Endothelial cell of umbilical vein (primary cell): ENCODE measurements around the gene ELMO1. TPM values are rescaled to one million over a fixed set of nuclear protein-coding genes. Genes with fewer than 3 reads are reported as not detected.

Source experiments
- BruUV-seq: library from RNA; stranded (reverse); fragments of 400-500 nt; replicated peaks from 2 replicates; lab custom pipeline; 2021; lab: Mats Ljungman, UMichigan
- CTCF ChIA-PET: fragments of 300-600, 350-600 bp; sonication (Branson Sonifier 250); formaldehyde crosslinking; loops from one replicate; lab custom pipeline; 2021; ENCODE audit warnings: antibody characterized with exemption, inconsistent platforms; lab: Charles Lee
- POLR2A ChIA-PET: fragments of 300-600, 350-600 bp; sonication (Branson Sonifier 250); formaldehyde crosslinking; loops from one replicate; lab custom pipeline; 2021; ENCODE audit warnings: antibody characterized with exemption, inconsistent platforms; lab: Charles Lee
- DNase-seq: peaks from one replicate; pipeline ENCODE4 v3.0.0-alpha.2; 2011; ENCODE audit warnings: low read depth, low spot score
- FAIRE-seq: peaks from 2 replicates; lab custom pipeline; 2011; peaks lifted over from hg19 to GRCh38; lab: Jason Lieb, UNC
- H2AFZ ChIP-seq: 2 replicates; pipeline ENCODE4 v1.6.0; 2012; ENCODE audit warnings: low read depth, low read length, control low read depth, inconsistent platforms
- H3K27ac ChIP-seq: 2 replicates; pipeline ENCODE4 v1.5.1; 2011; ENCODE audit warnings: low read depth, mild to moderate bottlenecking, control low read depth, low read length, moderate library complexity; ENCODE audit not compliant: insufficient read depth
- H3K27me3 ChIP-seq, 2 experiments: 2 replicates each; pipeline versions ENCODE4 v1.6.0 to v1.6.1; 2011; ENCODE audit warnings: low read length in 2 of 2, mixed read lengths in 1 of 2; ENCODE audit not compliant: control insufficient read depth in 2 of 2, insufficient read depth in 2 of 2
- H3K36me3 ChIP-seq, 2 experiments: 2 replicates in 1 of 2; 3 replicates in 1 of 2; pipeline ENCODE4 v1.5.1; 2011; ENCODE audit warnings: low read length in 2 of 2, mild to moderate bottlenecking in 1 of 2, moderate library complexity in 1 of 2; ENCODE audit not compliant: control insufficient read depth in 2 of 2, insufficient read depth in 2 of 2; ENCODE audit errors: extremely low read depth in 1 of 2
- H3K4me1 ChIP-seq: 3 replicates; pipeline ENCODE4 v1.5.1; 2011; ENCODE audit warnings: mild to moderate bottlenecking, low read length; ENCODE audit not compliant: control insufficient read depth, insufficient read depth; ENCODE audit errors: extremely low read depth
- H3K4me2 ChIP-seq: 2 replicates; pipeline ENCODE4 v1.6.1; 2011; ENCODE audit warnings: low read length, control low read depth, mixed read lengths; ENCODE audit not compliant: insufficient read depth
- H3K4me3 ChIP-seq, 3 experiments: fragments of 200-600 bp in 1 of 3; sonication (generic), shearing (Covaris generic) in 1 of 3; replicated peaks in 1 of 3; 2 replicates each; pipeline ENCODE4 v1.5.1; 2011 to 2016; ENCODE audit warnings: control low read depth in 3 of 3, low read length in 3 of 3, mild to moderate bottlenecking in 2 of 3, inconsistent platforms in 1 of 3, low read depth in 1 of 3, moderate library complexity in 1 of 3; ENCODE audit not compliant: insufficient read depth in 1 of 3
- H3K79me2 ChIP-seq: 2 replicates; pipeline ENCODE4 v1.6.0; 2012; ENCODE audit warnings: low read length, inconsistent platforms; ENCODE audit not compliant: control insufficient read depth, insufficient read depth
- H3K9ac ChIP-seq: replicated peaks from 2 replicates; pipeline ENCODE3; 2011; ENCODE audit warnings: low read length, control low read depth; ENCODE audit not compliant: insufficient read depth; ENCODE audit errors: extremely low read depth
- H3K9me1 ChIP-seq: replicated peaks from 3 replicates; pipeline ENCODE4 v1.6.0; 2011; ENCODE audit warnings: mild to moderate bottlenecking, low read length; ENCODE audit not compliant: control insufficient read depth, insufficient read depth; ENCODE audit errors: extremely low read depth
- H3K9me3 ChIP-seq: replicated peaks from 2 replicates; pipeline ENCODE4 v1.5.1; 2012; ENCODE audit warnings: low read length, inconsistent platforms; ENCODE audit not compliant: control insufficient read depth, insufficient read depth
- H4K20me1 ChIP-seq: replicated peaks from 2 replicates; pipeline ENCODE3; 2011; ENCODE audit warnings: mild to moderate bottlenecking, low read length; ENCODE audit not compliant: control insufficient read depth, insufficient read depth; ENCODE audit errors: extremely low read depth
- EZH2 ChIP-seq: IDR thresholded peaks from 2 replicates; pipeline ENCODE4 v1.6.1; 2012; ENCODE audit warnings: borderline replicate concordance, low read depth, mild to moderate bottlenecking, moderate library complexity, low read length, inconsistent platforms; ENCODE audit not compliant: severe bottlenecking
- MYC ChIP-seq: IDR thresholded peaks from one replicate; pipeline ENCODE4 v1.6.1; 2011; ENCODE audit warnings: mild to moderate bottlenecking, low read depth, low read length
- POLR2A ChIP-seq: IDR thresholded peaks from 2 replicates; pipeline ENCODE4 v1.6.1; 2012; ENCODE audit warnings: low read depth, mild to moderate bottlenecking, control low read depth, low read length
- dilution Hi-C: fragments of 300-500 bp; cut with MboI; formaldehyde crosslinking; loops from one replicate; pipeline ENCODE4 v1.15.0; 2019; ENCODE audit warnings: low sequenced_read_pairs; ENCODE audit not compliant: extremely low pct_ligation_motif_present
- intact Hi-C: fragments of 100-400 bp; cut with micrococcal nuclease; formaldehyde crosslinking; loops from one replicate; pipeline ENCODE4 v1.10.0; 2022
- polyA plus RNA-seq, 4 experiments: library from polyadenylated mRNA; depleted of rRNA in 3 of 4; stranded (reverse) in 3 of 4; unstranded in 1 of 4; fragments of >200 nt; gene quantifications; 2 replicates each; pipeline versions ENCODE4 v1.2.1 to v1.2.3, GENCODE V29; 2011 to 2012; ENCODE audit warnings: missing spikeins in 1 of 4
- total RNA-seq: library from RNA; stranded (reverse); gene quantifications from 2 replicates; pipeline ENCODE4 v1.2.3, GENCODE V29; 2021
- TF ChIP-seq, protein P1 (sequence below), 2 donors: IDR thresholded peaks; 1 replicate in 1 of 2; 2 replicates in 1 of 2; pipeline ENCODE4 v1.5.1; 2011; ENCODE audit warnings: low read length in 2 of 2, mild to moderate bottlenecking in 2 of 2, moderate library complexity in 2 of 2, control low read depth in 1 of 2, inconsistent platforms in 1 of 2, low read depth in 1 of 2; ENCODE audit not compliant: insufficient read depth in 1 of 2; ENCODE audit errors: extremely low read depth in 1 of 2

The ELMO1 gene
- total and polyA plus RNA-seq, 2 donors (not counting 3 experiments of a cell fraction or from before 2014, with no cell fraction given) = 17.0 to 30.6 TPM

- no peaks in the 10 kb centered on the region for H3K27me3 ChIP-seq
- no peaks in the 10 kb centered on the region for H3K4me1 ChIP-seq
- POLR2A ChIA-PET = no interaction called here
- no peaks in the 10 kb centered on the region for H3K36me3 ChIP-seq
- no peaks in the 10 kb centered on the region for H3K79me2 ChIP-seq
- H3K4me3 ChIP-seq = no peak overlapping the region
- no peak overlapping the region for H3K4me2 ChIP-seq
- DNase-seq = no peak
- no peak overlapping the region for H3K9ac ChIP-seq
- no peaks in the 10 kb centered on the region for H3K9me3 ChIP-seq
- H2AFZ ChIP-seq = no peak overlapping the region
- TF ChIP-seq, protein P1, sequence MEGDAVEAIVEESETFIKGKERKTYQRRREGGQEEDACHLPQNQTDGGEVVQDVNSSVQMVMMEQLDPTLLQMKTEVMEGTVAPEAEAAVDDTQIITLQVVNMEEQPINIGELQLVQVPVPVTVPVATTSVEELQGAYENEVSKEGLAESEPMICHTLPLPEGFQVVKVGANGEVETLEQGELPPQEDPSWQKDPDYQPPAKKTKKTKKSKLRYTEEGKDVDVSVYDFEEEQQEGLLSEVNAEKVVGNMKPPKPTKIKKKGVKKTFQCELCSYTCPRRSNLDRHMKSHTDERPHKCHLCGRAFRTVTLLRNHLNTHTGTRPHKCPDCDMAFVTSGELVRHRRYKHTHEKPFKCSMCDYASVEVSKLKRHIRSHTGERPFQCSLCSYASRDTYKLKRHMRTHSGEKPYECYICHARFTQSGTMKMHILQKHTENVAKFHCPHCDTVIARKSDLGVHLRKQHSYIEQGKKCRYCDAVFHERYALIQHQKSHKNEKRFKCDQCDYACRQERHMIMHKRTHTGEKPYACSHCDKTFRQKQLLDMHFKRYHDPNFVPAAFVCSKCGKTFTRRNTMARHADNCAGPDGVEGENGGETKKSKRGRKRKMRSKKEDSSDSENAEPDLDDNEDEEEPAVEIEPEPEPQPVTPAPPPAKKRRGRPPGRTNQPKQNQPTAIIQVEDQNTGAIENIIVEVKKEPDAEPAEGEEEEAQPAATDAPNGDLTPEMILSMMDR (IDR thresholded peaks at IDR 0.05; ENCODE audit: extremely low read depth in 1 of 2, insufficient read depth in 1 of 2, low read depth in 1 of 2, low read length in 2 of 2) = no peak
- no peak for TF ChIP-seq MYC
- TF ChIP-seq POLR2A = no peak
- no peaks in the 10 kb centered on the region for H3K9me1 ChIP-seq
- H4K20me1 ChIP-seq = no peaks in the 10 kb centered on the region
- no TSS peak for BruUV-seq
- no peak overlapping the region for H3K27ac ChIP-seq
- CTCF ChIA-PET = interaction anchor here (0.8 to 14.9 kb wide), 10 partner anchors 11 to 497 kb away, joined by 3 to 374 read pairs (median 10); no protein-coding TSS in a partner anchor
- dilution Hi-C loops (loop anchor here (25.0 kb wide), 1 partner anchor 202 kb away; no protein-coding TSS in a partner anchor), intact Hi-C loops (no loop called here)
- FAIRE-seq = no peak
Measured at GRCh38 chr7:36985316-36985715, 463.3 kb downstream of the ELMO1 start.

DNA sequence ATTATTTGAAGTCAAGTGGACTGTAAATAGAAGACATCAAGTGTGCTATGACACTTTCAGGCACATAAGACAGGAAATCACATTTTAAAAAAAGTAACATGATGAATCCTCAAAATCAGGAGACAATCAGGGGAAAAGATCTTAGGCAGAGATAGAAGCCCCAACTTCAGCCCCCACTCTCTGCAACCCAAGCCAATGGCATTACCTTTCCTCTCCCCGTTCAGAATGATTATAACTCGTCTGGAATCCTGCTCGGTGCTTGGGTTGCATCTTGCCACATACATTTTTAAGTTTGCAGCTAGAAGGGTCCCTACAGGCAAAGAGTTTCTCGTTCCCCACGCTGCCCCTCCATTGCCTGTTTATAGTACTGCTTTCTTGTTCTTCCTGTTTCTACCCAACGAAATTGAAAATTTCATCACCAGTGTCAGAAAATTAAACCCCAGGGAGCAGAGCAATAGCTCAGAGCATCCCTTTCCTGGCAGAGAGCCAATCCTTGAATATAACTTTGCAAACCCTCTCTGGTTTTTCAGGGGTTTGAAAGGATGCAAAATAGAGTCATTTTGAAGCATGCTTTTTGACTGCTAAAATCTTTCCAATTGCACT lies 463.9 kb downstream of the ELMO1 start:
- dilution Hi-C loops = loop anchor here (25.0 kb wide), 1 partner anchor 202 kb away; no protein-coding TSS in a partner anchor
- FAIRE-seq = no peak

More for the DNA sequence above, 463.9 kb downstream of the ELMO1 start:
- Histone ChIP-seq H3K27me3 (no peaks in the 10 kb centered on the region), H3K27ac (no peak overlapping the region), H3K4me3 (no peak overlapping the region), H4K20me1 (no peaks in the 10 kb centered on the region), H3K4me1 (no peaks in the 10 kb centered on the region), H3K9me1 (no peaks in the 10 kb centered on the region), H3K9me3 (no peaks in the 10 kb centered on the region), H3K36me3 (no peaks in the 10 kb centered on the region), H3K4me2 (no peak overlapping the region), H3K79me2 (no peaks in the 10 kb centered on the region), H3K9ac (no peak overlapping the region), H2AFZ (no peak overlapping the region)
- POLR2A ChIA-PET = no interaction called here
- no peak for DNase-seq
- BruUV-seq = no TSS peak
- CTCF ChIA-PET = interaction anchor here (2.0 to 14.9 kb wide), 5 partner anchors 15 to 497 kb away, joined by 11 to 374 read pairs (median 35); no protein-coding TSS in a partner anchor
- intact Hi-C loops = no loop called here
- no peak for TF ChIP-seq EZH2
